Measurements from ENCODE around the gene TEX13A.
"Not testable (repeated sequence)": the region's sequence is repeated elsewhere in the genome, so short reads cannot be mapped to it uniquely, and the experiment has no call there.

The TEX13A gene

DNA sequence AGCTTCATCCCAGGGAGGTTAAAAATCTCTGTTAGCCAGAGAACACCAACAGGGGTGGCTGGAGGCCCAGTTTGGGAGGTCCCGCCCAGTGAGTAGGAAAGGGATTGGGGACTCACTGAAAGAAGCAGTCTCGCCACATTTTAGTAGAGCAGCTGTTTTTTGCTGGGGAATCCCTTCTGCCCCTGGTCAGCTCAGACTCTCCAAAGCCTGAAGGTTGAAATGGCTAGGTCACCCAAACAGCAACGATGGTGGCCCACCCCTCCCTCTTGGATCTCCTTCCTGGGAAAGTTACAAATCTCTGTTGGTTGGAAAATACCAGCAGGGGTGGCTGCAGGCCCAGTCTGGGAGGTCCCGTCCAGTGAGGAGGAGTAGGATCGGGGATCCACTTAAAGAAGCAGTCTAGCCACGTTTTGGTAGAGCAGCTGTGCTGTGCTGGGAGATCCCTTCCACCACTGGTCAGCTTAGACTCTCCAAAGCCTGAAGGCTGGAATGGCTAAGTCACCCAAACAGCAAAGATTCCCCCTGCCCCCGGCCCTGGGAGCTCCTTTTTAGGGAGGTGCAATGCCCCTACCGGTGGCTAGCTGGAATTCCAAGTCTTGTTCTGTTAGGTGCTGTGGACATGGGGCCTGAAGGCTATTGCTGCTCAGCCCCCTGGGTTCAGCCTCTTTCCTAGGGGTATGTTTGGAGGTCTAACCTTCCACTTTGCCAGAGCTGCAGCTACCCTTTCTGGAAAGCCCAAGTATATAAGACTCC lies 40.0 kb upstream of the TEX13A start:
- DNase-seq (ENCODE audit: low read depth), result no peak
- no peak overlapping the region for H3K4me3 ChIP-seq (ENCODE audit: low read length)
- TF ChIP-seq, protein P1, sequence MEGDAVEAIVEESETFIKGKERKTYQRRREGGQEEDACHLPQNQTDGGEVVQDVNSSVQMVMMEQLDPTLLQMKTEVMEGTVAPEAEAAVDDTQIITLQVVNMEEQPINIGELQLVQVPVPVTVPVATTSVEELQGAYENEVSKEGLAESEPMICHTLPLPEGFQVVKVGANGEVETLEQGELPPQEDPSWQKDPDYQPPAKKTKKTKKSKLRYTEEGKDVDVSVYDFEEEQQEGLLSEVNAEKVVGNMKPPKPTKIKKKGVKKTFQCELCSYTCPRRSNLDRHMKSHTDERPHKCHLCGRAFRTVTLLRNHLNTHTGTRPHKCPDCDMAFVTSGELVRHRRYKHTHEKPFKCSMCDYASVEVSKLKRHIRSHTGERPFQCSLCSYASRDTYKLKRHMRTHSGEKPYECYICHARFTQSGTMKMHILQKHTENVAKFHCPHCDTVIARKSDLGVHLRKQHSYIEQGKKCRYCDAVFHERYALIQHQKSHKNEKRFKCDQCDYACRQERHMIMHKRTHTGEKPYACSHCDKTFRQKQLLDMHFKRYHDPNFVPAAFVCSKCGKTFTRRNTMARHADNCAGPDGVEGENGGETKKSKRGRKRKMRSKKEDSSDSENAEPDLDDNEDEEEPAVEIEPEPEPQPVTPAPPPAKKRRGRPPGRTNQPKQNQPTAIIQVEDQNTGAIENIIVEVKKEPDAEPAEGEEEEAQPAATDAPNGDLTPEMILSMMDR (conservative IDR thresholded peaks at IDR 0.05; ENCODE audit: low read depth, low read length), result no peak

DNA sequence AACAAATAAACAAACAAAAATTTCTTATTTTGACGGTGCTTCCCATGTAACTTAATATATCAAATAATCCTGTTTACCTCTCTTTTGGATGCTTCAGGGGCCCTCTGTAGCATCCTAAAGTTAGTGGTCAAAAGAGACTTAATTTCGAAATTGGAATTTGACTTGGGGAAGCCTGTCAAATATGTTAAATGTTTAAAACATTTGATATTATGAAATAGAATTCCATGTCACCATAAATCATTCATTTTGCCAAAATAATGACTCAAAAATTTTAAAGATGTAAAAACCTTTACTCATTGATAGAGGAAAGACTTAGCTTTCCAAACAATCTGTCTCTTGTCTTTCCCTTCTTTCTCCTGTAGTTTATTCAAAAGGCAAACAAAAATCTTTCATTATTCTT lies 20.6 kb upstream of the TEX13A start:
- TF ChIP-seq, protein P1 (conservative IDR thresholded peaks at IDR 0.05; ENCODE audit: low read depth, low read length), result no peak
- H3K4me3 ChIP-seq (ENCODE audit: low read length), result no peak overlapping the region
- DNase-seq (ENCODE audit: low read depth), result no peak

DNA sequence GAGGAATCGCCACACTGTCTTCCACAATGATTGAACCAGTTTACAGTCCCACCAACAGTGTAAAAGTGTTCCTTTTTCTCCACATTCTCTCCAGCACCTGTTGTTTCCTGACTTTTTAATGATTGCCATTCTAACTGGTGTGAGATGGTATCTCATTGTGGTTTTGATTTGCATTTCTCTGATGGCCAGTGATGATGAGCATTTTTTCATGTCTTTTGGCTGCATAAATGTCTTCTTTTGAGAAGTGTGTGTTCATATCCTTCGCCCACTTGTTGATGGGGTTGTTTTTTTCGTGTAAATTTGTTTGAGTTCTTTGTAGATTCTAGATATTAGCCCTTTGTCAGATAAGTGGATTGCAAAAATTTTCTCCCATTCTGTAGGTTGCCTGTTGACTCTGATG lies 16.9 kb upstream of the TEX13A start:
- not testable (repeated sequence) for DNase-seq (ENCODE audit: low read depth); H3K4me3 ChIP-seq (ENCODE audit: low read length)

DNA sequence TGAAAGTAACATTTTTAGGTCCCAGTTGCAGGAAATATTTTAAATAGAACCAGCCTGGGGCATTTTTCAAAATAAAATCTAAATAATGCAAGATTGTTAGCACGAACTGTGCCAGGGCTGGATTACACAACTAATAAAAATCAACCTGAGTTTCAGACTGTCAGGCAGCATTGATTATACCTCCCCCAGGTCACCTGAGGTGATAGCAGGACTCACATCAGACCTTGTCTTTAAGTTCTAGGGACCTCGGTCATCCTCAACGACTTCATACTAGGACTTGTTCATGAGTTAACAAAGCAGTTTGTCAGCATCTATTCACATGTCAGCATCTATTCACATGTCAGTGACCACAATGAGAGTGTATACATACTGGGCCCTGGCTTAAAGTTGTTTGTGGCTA lies 8.7 kb upstream of the TEX13A start:
- TF ChIP-seq, protein P1 (conservative IDR thresholded peaks at IDR 0.05; ENCODE audit: low read depth, low read length), result no peak
- H3K4me3 ChIP-seq (ENCODE audit: low read length), result no peak overlapping the region
- DNase-seq (ENCODE audit: low read depth), result no peak

DNA sequence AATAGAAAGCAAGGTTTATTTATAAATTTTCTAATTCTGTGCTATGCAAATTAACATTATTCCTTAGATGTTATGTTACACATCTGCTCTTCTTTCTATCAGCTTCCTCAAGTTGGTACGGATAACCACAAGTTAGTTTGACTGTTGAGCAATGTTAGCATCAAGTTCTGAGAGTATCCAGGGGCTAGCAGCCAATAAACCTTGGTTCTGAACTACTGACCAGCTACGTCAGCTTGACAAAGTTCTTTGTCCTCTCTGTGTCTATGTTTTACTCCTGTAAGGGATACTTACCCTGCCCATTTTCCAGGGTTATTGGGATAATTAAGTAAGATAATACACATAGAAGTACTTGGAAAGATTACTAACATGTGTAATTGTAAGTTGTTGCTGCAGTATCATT lies 8.1 kb upstream of the TEX13A start:
- no peak overlapping the region for H3K4me3 ChIP-seq (ENCODE audit: low read length)
- no peak for DNase-seq (ENCODE audit: low read depth)
- TF ChIP-seq, protein P1 (conservative IDR thresholded peaks at IDR 0.05; ENCODE audit: low read depth, low read length), result no peak

DNA sequence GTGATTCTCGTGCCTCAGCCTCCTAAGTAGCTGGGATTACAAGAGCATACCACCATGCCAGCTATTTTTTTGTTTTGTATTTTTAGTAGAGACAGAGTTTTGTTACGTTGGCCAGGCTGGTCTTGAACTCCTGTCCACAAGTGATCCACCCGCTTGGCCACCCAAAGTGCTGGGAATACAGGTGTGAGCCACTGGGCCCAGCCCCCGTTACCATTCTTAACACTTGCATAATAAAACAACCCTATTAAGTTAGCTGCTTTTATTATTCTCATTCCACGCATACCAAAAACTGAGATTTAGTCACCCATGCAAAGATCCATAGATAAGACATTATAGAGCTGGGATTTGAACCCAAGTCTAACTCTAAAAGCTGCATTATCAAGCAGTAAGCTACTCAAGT lies 6.0 kb upstream of the TEX13A start:
- TF ChIP-seq, protein P1 (conservative IDR thresholded peaks at IDR 0.05; ENCODE audit: low read depth, low read length), result no peak
- no peak overlapping the region for H3K4me3 ChIP-seq (ENCODE audit: low read length)
- no peak for DNase-seq (ENCODE audit: low read depth)

DNA sequence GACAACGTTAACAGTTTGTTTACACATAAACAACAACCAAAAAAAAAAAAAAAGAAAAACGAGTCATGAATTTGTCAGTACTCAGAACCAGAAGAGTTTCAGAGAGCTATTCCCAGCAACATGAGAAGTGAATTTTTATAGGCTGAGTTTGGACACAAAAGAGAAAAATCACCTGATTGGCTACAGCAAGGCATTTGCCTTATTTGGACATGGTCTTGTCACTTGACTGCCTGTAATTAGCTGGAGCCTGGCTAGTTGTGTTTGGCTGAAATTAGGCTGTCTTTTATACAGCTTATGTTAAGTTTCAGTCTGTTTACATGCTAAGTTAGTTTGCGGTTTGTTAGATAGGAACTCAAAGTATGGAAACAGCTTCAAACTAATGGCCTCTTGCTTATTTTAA lies 880 bp upstream of the TEX13A start:
- no peak for DNase-seq (ENCODE audit: low read depth)
- no peak overlapping the region for H3K4me3 ChIP-seq (ENCODE audit: low read length)
- TF ChIP-seq, protein P1 (conservative IDR thresholded peaks at IDR 0.05; ENCODE audit: low read depth, low read length), result no peak

Measured in retinal pigment epithelial cell (primary cell).